AG10803 (cell line): ENCODE measurements around the gene BABAM2.

Experiments used
- DNase-seq: peaks from one replicate; pipeline ENCODE4 v3.0.0; 2010; ENCODE audit warnings: low read depth
- H3K4me3 ChIP-seq: 2 replicates; pipeline ENCODE4 v1.5.1; 2011; ENCODE audit warnings: mild to moderate bottlenecking, low read length, control low read depth
- CTCF ChIP-seq: conservative IDR thresholded peaks from 2 replicates; pipeline ENCODE4 v1.5.1; 2011; ENCODE audit warnings: mild to moderate bottlenecking, low read length, control low read depth, inconsistent platforms

The BABAM2 gene

DNA sequence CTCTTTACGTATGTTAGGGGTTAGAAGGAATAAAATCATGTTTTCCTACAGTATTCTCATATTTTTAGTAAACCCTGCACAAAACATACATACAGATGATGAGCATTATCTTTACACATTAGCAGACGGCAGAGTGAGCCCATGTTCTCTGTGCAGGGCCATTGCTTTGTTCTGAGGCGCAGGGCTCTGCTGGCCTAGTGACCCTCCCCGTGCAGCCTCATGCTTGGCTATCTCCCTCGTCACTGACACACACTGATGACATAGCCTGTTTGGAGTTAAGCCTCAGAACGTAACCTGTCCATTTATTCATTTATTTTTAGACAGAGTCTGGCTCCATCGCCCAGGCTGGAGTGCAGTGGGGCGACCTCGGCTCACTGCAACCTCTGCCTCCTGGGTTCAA, 386.3 kb downstream of the BABAM2 start:
- no peak for DNase-seq
- no peak for TF ChIP-seq CTCF
- H3K4me3 ChIP-seq: no peak overlapping the region

- no peak for DNase-seq
- no peak overlapping the region for H3K4me3 ChIP-seq
- no peak for TF ChIP-seq CTCF
Measured at GRCh38 chr2:28277466-28277865, 386.9 kb downstream of the BABAM2 start.

DNA sequence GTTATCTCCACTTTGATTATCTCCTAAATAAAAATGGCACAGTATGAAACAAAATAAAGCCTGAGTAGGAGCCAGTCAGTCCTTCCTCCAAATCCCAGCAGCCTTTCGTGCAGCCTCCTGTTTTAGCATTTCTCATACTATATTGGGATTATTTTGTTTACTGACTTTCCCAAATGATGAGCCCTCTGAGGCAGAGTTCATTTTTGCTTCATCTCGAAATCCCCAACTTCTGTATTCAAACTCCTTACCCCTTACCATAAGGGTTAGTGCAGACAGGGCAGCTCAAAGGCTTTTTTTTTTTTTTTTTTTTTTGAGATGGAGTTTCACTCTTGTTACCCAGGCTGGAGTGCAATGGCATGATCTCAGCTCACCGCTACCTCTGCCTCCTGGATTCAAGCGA, 388.8 kb downstream of the BABAM2 start:
- DNase-seq: no peak
- TF ChIP-seq CTCF: no peak

DNA sequence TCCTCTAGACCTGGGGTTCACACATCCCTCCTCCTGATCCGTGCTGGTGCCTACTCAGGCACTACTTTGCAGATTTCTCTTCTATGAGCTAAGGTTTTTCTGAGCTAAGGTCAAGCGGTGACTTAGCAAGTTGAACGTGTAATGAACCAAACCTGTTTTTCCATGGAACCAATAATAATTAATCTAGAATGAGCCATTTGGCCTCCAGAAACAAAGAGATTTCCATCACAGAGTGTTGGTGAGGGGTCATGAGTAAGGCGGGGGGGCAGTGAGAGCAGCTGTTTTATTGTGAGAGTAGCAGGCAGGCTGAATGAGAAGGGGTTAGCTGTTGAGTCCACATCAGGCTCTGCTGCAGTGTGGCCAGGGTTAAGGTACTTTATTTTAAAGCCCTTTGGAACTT, 390.1 kb downstream of the BABAM2 start:
- DNase-seq: no peak
- TF ChIP-seq CTCF: no peak
- no peak overlapping the region for H3K4me3 ChIP-seq

More for the DNA sequence above, 388.8 kb downstream of the BABAM2 start:
- H3K4me3 ChIP-seq: no peak overlapping the region

DNA sequence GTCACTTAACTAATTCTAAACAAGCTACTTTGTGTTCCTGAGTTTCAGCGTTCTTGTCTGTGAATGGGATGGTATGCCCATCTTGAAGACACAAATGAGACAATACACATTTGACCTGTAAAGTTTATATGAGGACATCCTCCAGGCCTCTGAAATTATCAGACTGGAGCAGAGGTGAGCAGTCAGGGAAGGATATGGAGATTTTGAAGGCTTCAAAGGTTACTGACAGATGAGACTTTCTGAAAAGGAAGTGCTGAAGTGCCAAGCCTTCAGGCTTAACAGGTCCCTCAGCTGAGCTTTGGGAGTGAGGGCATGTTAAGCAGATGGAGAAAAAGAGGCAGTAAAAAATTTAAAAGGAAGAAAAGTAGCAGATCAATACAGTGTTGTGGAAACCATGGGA, 391.2 kb downstream of the BABAM2 start:
- no peak for DNase-seq
- no peak overlapping the region for H3K4me3 ChIP-seq
- no peak for TF ChIP-seq CTCF

- no peak for TF ChIP-seq CTCF
- no peak for DNase-seq
- no peak overlapping the region for H3K4me3 ChIP-seq
Measured at GRCh38 chr2:28282248-28282647, 391.7 kb downstream of the BABAM2 start.

GRCh38 chr2:28282861-28283646, 392.5 kb downstream of the BABAM2 start:
- no peak overlapping the region for H3K4me3 ChIP-seq
- no peak for DNase-seq
- TF ChIP-seq CTCF: no peak
